ENCODE results near the gene GPBP1L1.

DNA sequence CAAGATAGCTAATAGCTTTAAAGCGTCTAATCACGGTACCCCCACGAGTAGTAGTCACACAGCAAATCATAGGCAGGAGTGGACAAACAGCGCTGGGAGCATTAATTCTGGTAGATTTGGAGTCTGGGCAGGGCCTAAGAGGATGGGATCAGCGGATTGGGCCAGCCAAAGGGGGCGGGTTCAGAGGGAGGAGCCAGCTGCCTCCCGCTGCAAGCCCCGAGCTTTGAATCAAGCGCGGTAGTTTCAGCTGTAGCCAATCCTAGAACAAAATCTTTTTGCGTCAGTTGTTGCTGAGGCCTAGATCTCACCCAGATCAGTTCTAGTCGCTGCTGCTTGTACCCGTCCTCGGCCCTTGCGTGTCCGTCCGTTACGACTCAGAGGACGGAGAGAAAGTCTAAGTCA lies 103.1 kb downstream of the GPBP1L1 start:
- TF ChIP-seq, protein P1, sequence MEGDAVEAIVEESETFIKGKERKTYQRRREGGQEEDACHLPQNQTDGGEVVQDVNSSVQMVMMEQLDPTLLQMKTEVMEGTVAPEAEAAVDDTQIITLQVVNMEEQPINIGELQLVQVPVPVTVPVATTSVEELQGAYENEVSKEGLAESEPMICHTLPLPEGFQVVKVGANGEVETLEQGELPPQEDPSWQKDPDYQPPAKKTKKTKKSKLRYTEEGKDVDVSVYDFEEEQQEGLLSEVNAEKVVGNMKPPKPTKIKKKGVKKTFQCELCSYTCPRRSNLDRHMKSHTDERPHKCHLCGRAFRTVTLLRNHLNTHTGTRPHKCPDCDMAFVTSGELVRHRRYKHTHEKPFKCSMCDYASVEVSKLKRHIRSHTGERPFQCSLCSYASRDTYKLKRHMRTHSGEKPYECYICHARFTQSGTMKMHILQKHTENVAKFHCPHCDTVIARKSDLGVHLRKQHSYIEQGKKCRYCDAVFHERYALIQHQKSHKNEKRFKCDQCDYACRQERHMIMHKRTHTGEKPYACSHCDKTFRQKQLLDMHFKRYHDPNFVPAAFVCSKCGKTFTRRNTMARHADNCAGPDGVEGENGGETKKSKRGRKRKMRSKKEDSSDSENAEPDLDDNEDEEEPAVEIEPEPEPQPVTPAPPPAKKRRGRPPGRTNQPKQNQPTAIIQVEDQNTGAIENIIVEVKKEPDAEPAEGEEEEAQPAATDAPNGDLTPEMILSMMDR (IDR thresholded peaks at IDR 0.05; ENCODE audit: low read depth, low read length, poor library complexity, severe bottlenecking): no peak
- no peak for TF ChIP-seq EZH2phosphoT487 (IDR thresholded peaks at IDR 0.05; ENCODE audit: borderline replicate concordance, low read length)

All from DOHH2 (cell line).